ENCODE data around the gene FMNL3.

- TF ChIP-seq, protein P1, sequence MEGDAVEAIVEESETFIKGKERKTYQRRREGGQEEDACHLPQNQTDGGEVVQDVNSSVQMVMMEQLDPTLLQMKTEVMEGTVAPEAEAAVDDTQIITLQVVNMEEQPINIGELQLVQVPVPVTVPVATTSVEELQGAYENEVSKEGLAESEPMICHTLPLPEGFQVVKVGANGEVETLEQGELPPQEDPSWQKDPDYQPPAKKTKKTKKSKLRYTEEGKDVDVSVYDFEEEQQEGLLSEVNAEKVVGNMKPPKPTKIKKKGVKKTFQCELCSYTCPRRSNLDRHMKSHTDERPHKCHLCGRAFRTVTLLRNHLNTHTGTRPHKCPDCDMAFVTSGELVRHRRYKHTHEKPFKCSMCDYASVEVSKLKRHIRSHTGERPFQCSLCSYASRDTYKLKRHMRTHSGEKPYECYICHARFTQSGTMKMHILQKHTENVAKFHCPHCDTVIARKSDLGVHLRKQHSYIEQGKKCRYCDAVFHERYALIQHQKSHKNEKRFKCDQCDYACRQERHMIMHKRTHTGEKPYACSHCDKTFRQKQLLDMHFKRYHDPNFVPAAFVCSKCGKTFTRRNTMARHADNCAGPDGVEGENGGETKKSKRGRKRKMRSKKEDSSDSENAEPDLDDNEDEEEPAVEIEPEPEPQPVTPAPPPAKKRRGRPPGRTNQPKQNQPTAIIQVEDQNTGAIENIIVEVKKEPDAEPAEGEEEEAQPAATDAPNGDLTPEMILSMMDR (IDR thresholded peaks at IDR 0.05): no peak
- no peak for TF ChIP-seq POLR2AphosphoS5 (IDR thresholded peaks at IDR 0.05)
- no peak for TF ChIP-seq POLR2A (IDR thresholded peaks at IDR 0.05)
- TF ChIP-seq EP300 (IDR thresholded peaks at IDR 0.05): no peak
These were observed 88.6 kb downstream of the FMNL3 start for GRCh38 chr12:49618576-49618975.
